ENCODE data around the gene STK38.

GRCh38 chr6:36505744-36506534, 41.3 kb downstream of the STK38 start:
- no peak for TF ChIP-seq CTCF (conservative IDR thresholded peaks at IDR 0.05; ENCODE audit: low read length)
- no peak for TF ChIP-seq EZH2phosphoT487 (IDR thresholded peaks at IDR 0.05; ENCODE audit: borderline replicate concordance, low read depth, low read length)
